K562 (cell line): ENCODE measurements around the gene PBX4.

Source experiments
- RAD51 ChIP-seq: fragments of 450-650 bp; IDR thresholded peaks from 2 replicates; pipeline ENCODE4 v1.7.1; 2016; ENCODE audit warnings: low read depth, mild to moderate bottlenecking, borderline replicate concordance
- ZNF274 ChIP-seq: IDR thresholded peaks from 2 replicates; pipeline ENCODE4 v1.6.1; 2011; ENCODE audit warnings: low read depth, mild to moderate bottlenecking, low read length, moderate library complexity, borderline replicate concordance
- TF ChIP-seq, protein P1 (sequence below): fragments of 450-650 bp; IDR thresholded peaks from 2 replicates; pipeline ENCODE4 v1.7.0; 2016; ENCODE audit warnings: borderline replicate concordance

DNA sequence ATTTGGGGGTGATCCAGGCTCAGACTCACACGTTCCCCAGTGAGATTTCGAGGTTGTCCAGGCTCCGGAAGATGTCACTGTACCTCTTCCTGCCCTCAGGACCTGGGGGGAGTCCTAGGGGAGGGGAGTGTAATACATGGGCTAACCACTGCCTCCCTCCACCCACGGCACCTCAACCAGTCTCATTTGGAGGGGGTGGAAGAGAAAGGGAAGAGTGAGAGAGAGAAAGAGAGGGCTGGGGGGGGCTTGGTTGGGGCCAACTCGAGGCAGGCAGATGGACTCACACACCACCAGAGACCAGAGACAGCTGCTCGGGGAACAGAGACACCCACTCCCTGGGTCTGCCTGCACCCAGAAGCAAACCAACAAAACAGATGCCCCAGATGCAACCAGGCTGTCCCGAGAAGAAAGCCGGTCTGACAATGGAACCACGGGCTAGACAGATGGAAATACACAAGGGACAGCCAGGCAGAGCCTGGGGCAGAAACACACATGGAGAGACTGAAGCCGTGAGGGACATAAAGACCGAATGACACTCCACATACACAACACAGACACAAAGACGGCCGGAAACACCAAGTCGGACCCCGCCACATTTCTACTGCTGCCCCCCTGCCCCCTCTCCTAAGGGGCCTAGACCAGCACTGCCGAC, 24.1 kb upstream of the PBX4 start:
- TF ChIP-seq RAD51 = no peak
- TF ChIP-seq ZNF274 = no peak
- TF ChIP-seq, protein P1, sequence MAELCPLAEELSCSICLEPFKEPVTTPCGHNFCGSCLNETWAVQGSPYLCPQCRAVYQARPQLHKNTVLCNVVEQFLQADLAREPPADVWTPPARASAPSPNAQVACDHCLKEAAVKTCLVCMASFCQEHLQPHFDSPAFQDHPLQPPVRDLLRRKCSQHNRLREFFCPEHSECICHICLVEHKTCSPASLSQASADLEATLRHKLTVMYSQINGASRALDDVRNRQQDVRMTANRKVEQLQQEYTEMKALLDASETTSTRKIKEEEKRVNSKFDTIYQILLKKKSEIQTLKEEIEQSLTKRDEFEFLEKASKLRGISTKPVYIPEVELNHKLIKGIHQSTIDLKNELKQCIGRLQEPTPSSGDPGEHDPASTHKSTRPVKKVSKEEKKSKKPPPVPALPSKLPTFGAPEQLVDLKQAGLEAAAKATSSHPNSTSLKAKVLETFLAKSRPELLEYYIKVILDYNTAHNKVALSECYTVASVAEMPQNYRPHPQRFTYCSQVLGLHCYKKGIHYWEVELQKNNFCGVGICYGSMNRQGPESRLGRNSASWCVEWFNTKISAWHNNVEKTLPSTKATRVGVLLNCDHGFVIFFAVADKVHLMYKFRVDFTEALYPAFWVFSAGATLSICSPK = no peak
